ENCODE results near the gene LIPA. TPM values are rescaled to one million over a fixed set of nuclear protein-coding genes. Genes with fewer than 3 reads are reported as not detected.

Gene LIPA
- total and polyA plus RNA-seq, 2 of the 4 experiments (the other 2 are of a cell fraction): 23.1 to 31.9 TPM

DNA sequence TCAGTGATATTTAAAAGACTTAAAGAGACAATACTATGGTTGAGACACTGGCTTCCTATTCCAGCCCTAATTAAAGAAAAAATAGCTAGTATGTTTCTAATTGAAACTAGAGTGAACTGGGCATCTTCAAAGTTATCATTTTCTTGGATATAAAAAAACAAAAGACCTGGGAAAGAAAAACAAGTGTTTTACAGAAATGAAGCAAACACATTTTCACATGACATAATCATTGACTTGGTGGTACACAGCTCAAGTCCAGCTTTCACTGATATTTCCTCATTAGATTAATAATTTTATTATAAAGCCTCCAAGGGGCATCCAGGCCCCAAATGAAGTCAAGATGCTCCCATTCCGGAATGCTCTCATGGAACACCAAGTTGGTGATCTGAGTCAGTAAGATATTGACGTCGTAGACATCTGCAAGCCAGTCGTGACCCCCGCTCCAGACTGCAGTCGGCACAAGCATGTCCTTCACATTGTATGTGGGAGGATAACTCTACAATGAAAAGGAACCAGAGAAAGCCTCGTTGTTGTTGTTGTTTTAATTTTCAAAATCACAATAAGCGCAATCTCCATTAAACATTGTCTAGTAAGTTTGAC is 36.9 kb downstream of the LIPA start:
- ATAC-seq (ENCODE audit: low read depth) (no peak), DNase-seq (no peak)
- WGBS, 2 experiments (ENCODE audit: extremely low coverage in 2 of 2, insufficient read length in 1 of 2): 97% methylated on average over 5 of the region's 8 CpGs; no CpG with 5 or more reads in 1 of the 2 experiments
- no peak overlapping the region for H2BK5ac ChIP-seq (ENCODE audit: low read depth, low read length, poor library complexity, severe bottlenecking)
- no peak overlapping the region for H3K4ac ChIP-seq (ENCODE audit: low read depth, low read length)
- H4K8ac ChIP-seq (ENCODE audit: low read depth in 2 of 2, low read length in 2 of 2): no peak overlapping the region
- no peaks in the 10 kb centered on the region; the same call in 1 of the 2 replicates for H3K36me3 ChIP-seq (ENCODE audit: control insufficient read depth, insufficient read depth, low read length)
- no peak overlapping the region for H4K5ac ChIP-seq (ENCODE audit: low read depth, low read length)
- H4K20me1 ChIP-seq (ENCODE audit: insufficient read depth, low read length): no peaks in the 10 kb centered on the region
- H3K9me1 ChIP-seq (ENCODE audit: insufficient read depth, low read length): no peaks in the 10 kb centered on the region
- TF ChIP-seq NFE2L2 (IDR thresholded peaks at IDR 0.05; ENCODE audit: low read depth, low read length): no peak
- no peak for TF ChIP-seq CHD1 (IDR thresholded peaks at IDR 0.05; ENCODE audit: low read depth, low read length)
- TF ChIP-seq CEBPB (IDR thresholded peaks at IDR 0.05; ENCODE audit: low read depth, low read length): no peak
- no peak for TF ChIP-seq RAD21 (IDR thresholded peaks at IDR 0.05; ENCODE audit: low read length)
- no peak for TF ChIP-seq FOS (IDR thresholded peaks at IDR 0.05; ENCODE audit: low read depth, low read length)
- no peak overlapping the region for H3K18ac ChIP-seq (ENCODE audit: low read depth, low read length)
- no peak overlapping the region for H2BK120ac ChIP-seq (ENCODE audit: low read depth, low read length)
- H2BK20ac ChIP-seq (ENCODE audit: low read depth, low read length): no peak overlapping the region
- no peak overlapping the region for H3K14ac ChIP-seq (replicated peaks; ENCODE audit: low read depth, low read length)
- no peak overlapping the region for H2AFZ ChIP-seq (replicated peaks; ENCODE audit: low read length, poor library complexity)
- no peaks in the 10 kb centered on the region for H3K9me3 ChIP-seq (ENCODE audit: control insufficient read depth, insufficient read depth, low read length)
- H3K27ac ChIP-seq (ENCODE audit: insufficient read depth, low read length): no peak overlapping the region
- POLR2A ChIA-PET (ENCODE audit: unreplicated experiment): no interaction called here
- H3K27me3 ChIP-seq (ENCODE audit: control insufficient read depth, insufficient read depth, low read length): peaks cover 2% of the 10 kb centered on the region; the same call in 1 of the 2 replicates
- no TSS peak for BruUV-seq (replicated peaks)
- H3K9ac ChIP-seq (ENCODE audit: low read depth, low read length): no peak overlapping the region
- intact Hi-C loops (cut with micrococcal nuclease) (loop anchor here (5.0 kb wide), 1 partner anchor 647 kb away; no protein-coding TSS in a partner anchor), dilution Hi-C loops (cut with HindIII; ENCODE audit: low sequenced_read_pairs, unreplicated experiment) (loop anchor here (25.0 kb wide), 1 partner anchor 202 kb away; no protein-coding TSS in a partner anchor), in situ Hi-C loops (cut with MboI; ENCODE audit: low sequenced_read_pairs) (loop anchor here (5.0 kb wide), 2 partner anchors 182 to 272 kb away; no protein-coding TSS in a partner anchor)
- H2BK15ac ChIP-seq (ENCODE audit: low read depth, low read length): no peak overlapping the region
- no peak overlapping the region for H4K91ac ChIP-seq (ENCODE audit: insufficient read depth, low read depth, low read length)
- no peaks in the 10 kb centered on the region for H3K4me1 ChIP-seq (ENCODE audit: control insufficient read depth, insufficient read depth, low read length)
- CTCF ChIA-PET: interaction anchor here (0.6 to 1.3 kb wide), 6 partner anchors 34 to 281 kb away, joined by 3 to 10 read pairs (median 3); no protein-coding TSS in a partner anchor
- no peak overlapping the region for H3K4me2 ChIP-seq (ENCODE audit: low read depth, low read length)
- no peaks in the 10 kb centered on the region for H3K79me1 ChIP-seq (ENCODE audit: low read depth in 1 of 2, low read length in 2 of 2)
- H3K56ac ChIP-seq (ENCODE audit: extremely low read depth, insufficient read depth, low read length): no peak overlapping the region
- H2AK9ac ChIP-seq (replicated peaks; ENCODE audit: low read depth, low read length, poor library complexity): no peak overlapping the region
- no peak overlapping the region for H3K23ac ChIP-seq (ENCODE audit: low read depth, low read length)
- no peak overlapping the region for H2AK5ac ChIP-seq (ENCODE audit: low read depth, low read length)
- H3K4me3 ChIP-seq (ENCODE audit: insufficient read depth, low read depth, low read length): no peak overlapping the region

Data from IMR-90 (cell line).